HG03439 (cell line): Measurements from ENCODE around the gene RPL13.

ENCODE experiments used
- ATAC-seq: cut with Tn5 transposase; IDR thresholded peaks from one replicate; pipeline ENCODE4 v1.9.1; 2021; ENCODE audit warnings: mild to moderate bottlenecking, moderate library complexity; ENCODE audit not compliant: unreplicated experiment

Gene RPL13

DNA sequence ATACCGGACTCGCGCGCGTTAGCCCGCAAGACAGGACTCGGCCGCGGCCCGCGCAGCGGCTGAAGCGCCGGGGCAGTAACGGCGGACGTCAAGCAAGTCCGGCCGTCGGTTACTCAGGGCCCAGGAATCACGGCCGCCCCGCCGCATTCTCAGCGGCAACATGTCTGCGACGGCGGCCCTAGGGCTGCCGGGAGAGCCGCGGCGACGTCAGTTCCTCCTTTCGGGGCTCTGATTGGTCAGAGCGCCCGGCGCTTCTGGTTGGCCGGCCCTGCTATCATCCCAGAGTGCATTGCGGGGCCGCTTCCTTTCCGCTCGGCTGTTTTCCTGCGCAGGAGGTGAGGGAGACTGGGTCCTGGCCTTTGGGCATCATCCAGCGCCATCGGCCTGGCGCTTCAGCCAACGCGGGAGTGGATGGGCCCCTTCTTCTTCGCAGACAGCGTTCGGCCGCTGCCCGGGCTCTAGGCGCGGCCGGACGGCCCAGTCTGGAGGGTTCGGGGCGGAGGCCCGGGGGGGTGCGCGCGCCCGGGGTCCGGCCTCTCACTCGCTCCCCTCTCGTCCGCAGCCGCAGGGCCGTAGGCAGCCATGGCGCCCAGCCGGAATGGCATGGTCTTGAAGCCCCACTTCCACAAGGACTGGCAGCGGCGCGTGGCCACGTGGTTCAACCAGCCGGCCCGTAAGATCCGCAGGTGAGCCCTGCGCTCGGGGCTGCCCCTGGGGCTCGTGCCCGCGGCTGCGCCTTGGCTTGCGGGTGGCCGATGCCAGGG is at the start of gene RPL13:
Gene RPL13, plus strand, starts transcription at position 305 of the 764 bp plus-strand sequence. Its CDS starts 278 bp downstream, at position 583.
- ATAC-seq: peak; percentile 79

DNA sequence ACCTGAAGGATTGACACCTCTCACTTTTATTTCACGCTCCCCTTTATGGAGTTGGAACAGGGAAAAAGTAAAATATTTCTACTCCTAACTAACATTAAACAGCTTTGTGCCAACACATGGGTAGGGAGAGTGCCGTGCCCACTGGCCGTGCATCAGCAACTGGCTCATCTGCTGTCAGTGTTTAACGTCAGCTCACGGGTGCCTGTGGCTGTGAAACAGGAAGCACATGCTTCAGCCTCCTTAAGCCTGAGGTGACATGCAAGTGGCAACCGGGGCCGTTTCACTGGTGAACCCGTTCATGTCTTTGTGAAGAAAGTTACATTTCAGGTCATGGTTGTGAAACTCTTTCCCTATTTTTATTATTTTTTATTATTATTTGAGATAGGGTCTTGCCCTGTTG is 49.1 kb upstream of the RPL13 start:
- ATAC-seq: no peak

DNA sequence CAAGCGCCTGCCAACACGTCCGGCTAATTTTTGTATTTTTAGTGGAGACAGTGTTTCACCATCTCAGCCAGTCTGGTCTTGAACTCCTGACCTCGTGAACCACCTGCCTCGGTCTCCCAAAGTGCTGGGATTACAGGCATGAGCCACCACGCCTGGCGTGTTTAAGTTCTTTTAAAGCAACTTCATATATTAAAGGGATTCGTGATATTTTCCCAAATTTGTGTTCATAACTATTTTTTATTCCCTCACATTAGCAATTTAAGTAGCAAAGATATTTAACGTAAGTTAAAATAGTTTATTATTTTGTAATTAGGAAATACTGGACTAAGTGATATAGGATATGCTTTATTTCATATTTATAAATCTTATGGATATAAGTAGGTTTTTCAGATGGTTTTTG is 48.0 kb upstream of the RPL13 start:
- ATAC-seq: no peak

DNA sequence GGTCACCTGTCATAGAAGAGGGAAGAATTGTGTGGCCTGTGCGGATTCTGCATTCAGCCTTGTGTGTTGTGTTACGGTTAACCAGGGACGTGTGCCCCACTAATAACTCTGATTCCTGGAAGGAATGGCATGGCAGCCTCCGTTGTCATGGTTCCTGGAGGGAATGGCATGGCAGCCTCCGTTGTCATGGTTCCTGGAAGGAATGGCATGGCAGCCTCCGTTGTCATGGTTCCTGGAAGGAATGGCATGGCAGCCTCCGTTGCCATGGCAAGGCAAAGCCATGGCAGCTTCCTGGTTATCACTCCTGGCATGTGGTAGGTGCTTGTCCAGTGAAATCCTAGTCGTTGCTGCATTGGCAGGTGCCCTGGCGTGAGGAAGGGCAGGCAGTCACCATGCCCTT is 43.4 kb upstream of the RPL13 start:
- no peak for ATAC-seq

DNA sequence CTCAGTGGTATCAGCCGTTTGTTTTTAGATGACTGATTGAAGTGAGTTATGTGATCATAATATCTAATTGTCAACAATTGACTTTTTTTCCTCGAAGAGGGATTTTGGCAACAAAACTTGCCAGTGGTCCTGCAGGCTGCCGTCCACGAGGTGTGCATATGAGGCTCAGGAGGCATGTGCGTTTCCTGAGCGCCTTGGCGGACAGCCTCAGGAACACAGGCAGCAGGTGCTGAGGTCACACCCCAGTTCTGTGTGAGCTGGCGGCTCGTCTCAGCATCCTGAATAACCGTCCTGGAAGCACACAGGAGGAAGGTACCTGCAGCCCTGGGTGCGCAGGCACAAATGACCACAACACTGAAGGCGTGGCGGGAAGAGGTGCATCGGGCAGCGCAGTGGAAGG is 40.6 kb upstream of the RPL13 start:
- ATAC-seq: no peak

DNA sequence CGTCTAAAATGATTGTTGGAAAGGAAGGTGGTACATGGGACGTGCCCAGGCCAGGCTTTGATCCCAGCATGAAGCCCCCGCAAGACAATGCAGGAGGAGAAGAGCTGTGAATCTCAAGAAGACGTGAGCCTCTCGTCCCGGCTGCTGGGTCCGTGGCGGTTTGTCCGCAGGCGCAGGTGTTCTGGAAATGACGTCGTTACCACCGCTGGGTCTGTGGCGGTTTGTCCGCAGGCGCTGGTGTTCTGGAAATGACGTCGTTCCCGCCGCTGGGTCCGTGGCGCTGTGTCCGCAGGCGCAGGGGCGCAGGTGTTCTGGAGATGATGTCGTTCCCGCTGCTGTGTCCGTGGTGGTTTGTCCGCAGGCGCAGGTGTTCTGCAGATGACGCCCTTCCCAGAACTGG is 38.2 kb upstream of the RPL13 start:
- no peak for ATAC-seq

DNA sequence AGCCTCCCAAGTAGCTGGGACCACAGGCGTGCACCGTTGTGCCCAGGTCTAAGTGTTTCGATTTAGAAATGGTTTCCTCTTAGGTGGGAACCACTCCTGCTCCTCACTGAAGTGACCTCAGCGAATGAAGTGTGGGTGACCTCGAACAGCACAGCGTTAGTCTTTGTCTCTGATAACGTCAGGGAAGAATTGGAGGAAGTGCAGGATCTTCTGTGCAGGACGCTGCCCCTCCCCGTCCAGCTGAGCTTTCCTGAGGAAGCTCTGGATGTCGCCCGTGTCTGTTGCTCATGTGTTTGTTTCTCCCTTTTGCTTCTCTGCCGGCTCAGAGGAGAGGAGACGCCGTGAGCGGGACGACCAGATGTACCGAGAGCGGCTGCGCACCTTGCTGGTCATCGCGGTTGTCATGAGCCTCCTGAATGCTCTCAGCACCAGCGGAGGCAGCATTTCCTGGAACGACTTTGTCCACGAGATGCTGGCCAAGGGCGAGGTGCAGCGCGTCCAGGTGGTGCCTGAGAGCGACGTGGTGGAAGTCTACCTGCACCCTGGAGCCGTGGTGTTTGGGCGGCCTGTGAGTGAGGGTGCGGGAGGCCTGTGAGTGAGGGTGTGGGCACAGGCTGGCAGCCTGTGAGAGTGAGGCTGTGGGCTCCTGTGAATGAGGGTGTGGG is 36.7 kb upstream of the RPL13 start:
- no peak for ATAC-seq

DNA sequence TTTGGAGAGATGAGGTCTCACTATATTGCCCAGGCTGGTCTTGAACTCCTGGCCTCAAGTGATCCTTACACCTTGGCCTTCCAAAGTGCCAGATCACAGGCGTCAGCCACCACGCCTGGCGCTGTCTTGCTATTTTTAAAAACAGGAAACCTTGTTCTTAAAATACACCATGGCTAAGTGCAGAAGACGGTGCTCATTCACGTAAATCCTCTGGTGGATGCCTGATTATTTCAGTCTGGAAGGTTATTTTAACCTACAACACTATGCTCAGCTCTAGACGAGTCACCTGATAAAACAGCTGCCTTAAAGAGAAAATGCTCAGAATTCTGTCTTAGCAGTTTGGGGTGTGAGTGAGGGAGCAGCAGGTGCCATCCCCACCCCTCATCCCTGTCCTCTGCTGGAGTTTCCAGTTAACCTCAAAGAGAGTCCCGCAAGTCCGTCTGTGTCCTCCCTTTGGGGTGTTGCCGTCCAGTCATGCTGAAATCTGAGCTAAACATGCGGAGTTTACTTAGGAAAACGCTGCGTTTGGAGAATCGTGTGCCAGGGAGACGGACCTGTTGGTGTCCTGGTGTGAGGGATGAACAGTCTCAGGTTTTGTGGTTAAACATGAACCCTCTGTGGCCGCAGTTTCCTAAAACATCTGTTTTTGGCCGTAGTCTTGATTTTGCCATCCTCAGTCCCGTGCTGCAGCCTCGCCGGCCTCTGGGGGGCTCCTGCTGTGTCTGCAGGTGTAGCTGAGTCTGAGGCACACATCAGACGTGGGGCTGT is 35.2 kb upstream of the RPL13 start:
- ATAC-seq: no peak

DNA sequence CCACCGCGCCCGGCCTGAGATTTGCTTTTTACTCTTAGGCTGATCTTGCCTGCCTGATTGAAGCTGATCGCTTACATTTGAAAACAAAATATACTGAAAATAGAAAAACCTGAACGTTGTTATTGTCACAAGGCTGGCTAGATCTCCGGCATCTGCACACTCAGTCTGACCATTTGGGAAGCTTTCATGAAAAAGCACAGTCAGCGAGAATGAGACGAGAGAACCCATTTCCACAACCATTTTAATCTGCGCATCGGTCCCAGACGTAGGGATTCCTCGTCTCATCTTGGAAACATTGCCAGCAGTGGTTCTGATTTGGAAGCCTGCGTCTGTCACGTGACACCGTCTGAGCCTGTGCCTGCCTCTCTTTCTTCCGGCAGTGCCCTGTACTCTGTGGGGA is 31.4 kb upstream of the RPL13 start:
- ATAC-seq: no peak

DNA sequence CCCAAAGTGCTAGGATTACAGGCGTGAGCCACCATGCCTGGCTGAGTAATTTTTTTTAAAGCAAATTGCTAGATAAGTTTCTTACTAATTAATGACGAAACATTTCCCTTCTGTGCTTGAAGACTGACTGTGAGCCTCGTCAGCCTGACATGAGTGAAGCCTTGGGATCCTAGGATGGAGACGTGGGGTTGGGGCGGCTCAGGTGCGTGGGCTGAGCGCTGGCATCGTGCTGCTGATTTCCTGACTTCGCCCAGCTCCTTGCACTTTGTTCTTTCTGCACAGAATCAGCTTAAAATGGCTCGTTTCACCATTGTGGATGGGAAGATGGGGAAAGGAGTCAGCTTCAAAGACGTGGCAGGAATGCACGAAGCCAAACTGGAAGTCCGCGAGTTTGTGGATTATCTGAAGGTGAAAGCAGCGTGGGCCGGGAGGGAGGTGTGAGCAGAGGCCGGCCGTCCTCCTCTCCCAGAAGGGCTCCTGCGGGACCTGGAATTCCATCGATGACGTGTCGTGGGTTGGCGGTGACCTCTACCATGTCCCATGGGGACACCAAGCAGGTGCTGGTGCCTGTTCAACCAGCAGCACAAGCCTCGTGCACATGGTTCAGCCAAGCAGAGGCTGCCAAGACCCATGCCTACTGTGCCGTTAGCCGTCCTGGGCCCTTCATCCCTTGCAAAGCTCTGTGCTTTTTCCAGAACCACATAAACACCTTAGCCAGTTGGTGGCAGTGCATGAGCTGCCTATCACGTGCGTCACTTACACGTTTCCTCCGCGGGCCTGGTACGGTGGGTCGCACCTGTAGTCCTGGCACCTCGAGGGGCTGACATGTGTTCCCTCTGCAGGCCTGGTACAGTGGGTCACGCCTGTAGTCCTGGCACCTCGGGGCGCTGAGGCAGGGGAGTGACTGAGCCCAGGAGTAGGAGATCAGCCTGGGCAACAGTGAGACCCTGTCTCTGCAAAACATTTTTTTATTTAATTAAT is 29.8 kb upstream of the RPL13 start:
- no peak for ATAC-seq

DNA sequence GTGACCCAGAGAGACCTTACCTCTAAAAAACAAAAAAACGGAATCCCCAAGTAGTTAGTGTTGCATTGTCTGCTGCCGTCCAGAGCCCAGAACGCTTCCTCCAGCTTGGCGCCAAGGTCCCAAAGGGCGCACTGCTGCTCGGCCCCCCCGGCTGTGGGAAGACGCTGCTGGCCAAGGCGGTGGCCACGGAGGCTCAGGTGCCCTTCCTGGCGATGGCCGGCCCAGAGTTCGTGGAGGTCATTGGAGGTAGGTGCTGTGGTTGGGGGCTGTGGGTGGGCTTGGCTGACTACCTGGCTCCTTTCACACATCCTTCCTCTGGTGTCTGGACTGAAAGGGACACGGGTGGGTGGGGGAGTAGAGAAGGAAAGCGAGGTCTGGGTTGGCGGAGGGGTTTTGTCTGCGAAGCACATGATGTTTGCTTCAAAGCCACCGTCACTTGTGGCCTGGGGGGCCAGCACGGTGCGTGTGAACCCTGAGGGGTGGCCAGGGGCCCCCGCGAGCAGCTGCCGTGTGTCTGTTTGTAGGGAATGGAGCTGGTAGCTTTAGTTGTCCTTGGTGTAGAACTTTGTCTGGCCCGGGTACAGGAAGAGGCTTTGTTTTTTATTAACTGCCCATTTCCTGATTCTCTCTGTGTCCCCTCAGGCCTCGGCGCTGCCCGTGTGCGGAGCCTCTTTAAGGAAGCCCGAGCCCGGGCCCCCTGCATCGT is 28.5 kb upstream of the RPL13 start:
- no peak for ATAC-seq

DNA sequence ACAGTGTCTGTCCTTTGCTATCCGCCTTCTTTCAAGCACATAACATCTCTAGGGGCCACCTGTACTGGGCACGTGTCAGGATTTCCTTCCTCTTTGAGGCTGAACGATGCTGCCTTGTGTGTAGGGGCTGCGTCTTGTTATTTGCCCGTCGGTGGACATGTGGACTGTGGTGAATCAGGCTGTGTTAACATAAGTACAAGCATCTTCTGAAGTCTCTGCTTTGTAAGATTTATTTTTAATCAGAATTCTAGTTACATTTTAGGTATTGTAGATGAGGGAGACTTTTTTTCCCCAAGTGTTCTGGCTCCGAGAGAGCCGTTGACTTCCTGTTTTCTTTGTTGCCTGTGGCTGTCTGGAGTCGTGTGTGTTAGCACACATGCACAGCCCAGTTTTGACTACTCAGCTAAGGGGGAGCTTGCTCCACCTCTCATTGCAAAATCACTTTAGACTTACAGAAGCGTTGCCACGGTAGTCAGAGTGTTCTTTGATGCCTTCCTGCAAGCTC is 26.2 kb upstream of the RPL13 start:
- ATAC-seq: no peak

DNA sequence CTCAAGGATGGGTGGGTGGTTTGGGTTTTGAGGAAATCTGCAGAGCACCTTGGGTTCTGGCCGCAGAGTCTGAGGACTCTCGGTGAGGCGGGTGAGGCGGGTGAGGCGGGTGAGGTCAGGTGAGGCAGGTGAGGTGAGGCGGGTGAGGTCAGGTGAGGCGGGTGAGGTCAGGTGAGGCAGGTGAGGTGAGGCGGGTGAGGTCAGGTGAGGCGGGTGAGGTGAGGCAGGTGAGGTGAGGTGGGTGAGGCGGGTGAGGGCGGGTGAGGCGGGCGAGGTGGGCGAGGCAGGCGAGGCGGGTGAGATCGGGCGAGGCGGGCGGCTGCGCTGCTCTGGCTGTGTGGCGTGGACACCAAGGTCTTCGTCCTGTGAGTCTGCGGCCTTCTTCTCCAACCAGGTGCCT is 24.1 kb upstream of the RPL13 start:
- no peak for ATAC-seq

DNA sequence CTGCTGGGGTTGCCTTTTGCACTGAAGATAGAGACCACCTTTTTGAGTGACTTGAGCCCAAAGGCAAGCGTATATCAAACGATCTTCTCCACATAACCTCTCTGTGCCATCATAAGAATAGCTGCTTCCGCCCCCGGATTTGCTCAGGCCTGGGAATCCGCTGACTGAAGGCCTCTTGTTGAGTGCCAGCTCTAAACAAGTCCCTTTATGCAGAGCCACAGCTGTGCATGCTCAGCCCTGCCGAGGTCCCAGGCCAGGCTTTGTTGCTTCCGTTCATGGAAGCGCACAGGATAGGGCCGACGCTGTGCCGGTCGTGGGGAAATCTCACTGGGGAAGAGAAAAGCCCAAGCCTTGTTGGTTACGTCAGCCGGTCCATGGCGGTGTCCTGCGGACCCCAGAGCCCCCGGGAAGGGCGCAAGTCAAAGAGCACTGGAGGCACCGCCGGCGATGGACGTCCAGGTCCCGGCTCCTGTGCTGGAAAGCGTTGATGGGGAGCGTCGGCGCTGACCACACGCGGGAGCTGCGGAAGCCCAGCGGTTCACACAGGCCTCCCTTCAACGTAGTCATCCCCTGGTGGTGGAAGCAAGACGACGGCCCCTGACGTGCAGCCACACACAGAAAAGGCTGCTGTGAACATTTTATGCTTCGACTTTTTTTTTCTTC is 23.5 kb upstream of the RPL13 start:
- ATAC-seq: no peak

DNA sequence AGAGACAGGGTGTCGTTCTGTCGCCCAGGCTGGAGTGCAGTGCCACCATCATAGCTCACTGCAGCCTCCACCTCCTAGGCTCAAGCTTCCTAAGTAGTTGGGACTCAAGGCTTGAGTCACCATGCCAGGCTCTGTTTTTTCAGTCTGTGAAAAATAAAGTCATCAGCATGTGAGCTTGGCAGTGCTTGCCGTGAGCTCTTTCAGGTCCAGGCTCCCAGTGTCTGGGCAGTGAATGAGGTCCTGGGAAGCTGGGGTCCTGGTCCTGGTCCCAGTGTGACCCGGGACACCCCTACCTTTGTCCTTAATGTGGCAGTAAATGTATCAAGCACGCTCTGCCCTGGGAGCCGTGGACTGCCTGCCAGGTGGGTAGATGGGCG is 22.9 kb upstream of the RPL13 start:
- no peak for ATAC-seq

DNA sequence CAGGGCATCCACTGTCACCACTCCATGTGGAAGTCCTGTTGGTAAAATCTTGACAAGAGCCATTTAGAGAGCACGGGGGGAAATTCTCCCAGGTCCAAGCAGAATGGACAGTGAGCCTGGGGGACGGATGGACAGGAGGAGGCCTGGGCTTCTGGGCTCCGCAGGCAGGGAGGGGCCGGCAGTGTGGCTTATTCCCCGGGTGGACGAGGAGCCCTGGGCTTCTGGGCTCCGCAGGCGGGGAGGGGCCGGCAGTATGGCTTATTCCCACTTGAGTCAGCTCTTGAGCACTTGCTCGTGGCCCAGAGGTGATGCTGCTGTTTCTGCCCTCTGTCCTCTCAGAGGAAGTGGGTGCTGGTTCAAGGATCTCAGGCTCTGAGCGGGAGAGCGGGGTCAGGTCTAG is 22.2 kb upstream of the RPL13 start:
- ATAC-seq: no peak

DNA sequence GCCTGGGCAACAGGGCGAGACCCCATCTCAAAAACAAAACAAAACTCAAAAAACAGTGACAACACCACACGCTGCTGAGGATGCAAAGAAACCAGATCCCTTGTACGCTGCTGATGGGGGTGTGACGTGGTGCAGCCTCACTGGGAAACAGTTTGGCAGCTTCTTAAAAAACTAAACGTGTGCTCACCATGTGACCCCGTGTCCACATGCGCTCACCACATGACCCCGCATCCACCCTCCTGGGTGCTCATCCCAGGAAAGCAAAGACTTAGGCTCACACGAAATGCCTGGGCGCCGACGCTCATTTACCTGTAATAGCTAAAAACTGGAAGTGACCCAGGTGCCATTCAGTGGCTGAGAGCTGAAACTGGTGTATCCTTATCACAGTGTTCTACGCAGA is 19.9 kb upstream of the RPL13 start:
- ATAC-seq: no peak

DNA sequence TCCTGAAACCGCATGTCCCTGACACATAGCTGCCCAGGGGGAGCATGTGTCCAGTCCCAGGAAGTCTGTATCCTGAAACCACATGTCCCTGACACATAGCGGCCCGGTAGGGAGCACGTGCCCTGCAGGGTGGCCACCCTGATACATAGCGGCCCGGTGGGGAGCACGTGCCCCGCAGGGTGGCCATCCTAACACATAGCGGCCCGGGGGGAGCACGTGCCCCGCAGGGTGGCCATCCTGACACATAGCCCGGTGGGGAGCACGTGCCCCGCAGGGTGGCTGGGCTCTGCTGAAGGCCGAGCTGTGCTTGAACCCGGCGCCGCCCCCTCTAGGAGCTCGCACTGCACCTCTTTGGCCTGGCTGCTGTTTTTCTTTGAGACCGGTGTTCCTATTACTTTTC is 18.7 kb upstream of the RPL13 start:
- no peak for ATAC-seq

DNA sequence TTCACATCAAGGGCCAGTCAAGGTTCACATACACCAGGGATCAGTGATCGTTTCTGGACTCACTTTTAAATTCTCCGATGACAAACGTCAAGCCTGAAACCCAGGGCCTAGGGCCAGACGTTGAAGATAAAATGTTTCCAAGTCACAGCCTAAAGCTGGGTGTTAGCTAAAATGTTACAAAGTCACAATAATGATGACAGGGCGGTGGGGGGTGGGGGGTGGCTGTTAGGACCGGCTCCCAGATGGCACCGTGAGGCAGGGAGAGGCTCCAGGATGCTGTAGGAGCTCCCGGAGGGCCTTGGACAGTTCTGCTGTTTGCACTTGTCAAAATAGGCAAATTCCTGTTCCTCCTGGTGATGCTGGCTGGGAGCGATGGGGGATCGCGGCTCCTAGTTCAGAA is 16.4 kb upstream of the RPL13 start:
- no peak for ATAC-seq

DNA sequence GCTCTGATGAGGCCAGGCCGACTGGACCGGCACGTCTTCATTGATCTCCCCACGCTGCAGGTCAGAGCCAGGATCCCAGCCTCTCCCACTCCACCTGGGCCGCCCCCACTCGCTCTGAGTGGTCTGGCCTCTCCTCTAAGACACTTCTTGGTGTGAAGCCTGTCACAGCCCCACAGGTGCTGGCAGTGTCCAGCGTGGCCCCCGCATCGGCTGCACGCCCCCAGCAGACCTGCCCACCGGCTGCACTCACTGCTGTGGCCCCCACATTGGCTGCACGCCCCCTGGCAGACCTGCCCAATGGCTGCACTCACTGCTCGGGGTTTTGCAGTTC is 15.8 kb upstream of the RPL13 start:
- ATAC-seq: no peak
